ENCODE measurements around the gene BRIX1.
"Not testable (repeated sequence)": the region's sequence is repeated elsewhere in the genome, so short reads cannot be mapped to it uniquely, and the experiment has no call there.

The BRIX1 gene

GRCh38 chr5:34967540-34967939 is 52.0 kb downstream of the BRIX1 start:
- Mint-ChIP-seq H3K27me3 (no peaks in the 10 kb centered on the region), H3K36me3 (ENCODE audit: low read depth) (peaks cover 27% of the 10 kb centered on the region)

GRCh38 chr5:34968258-34968657 is 52.7 kb downstream of the BRIX1 start:
- Mint-ChIP-seq H3K27ac (no peak overlapping the region), H3K27me3 (no peaks in the 10 kb centered on the region), H3K9me3 (peaks cover 6% of the 10 kb centered on the region), H3K4me1 (ENCODE audit: low read depth) (no peaks in the 10 kb centered on the region), H3K36me3 (ENCODE audit: low read depth) (peaks cover 27% of the 10 kb centered on the region), H3K4me3 (no peak overlapping the region)
- DNase-seq, result no peak

More at GRCh38 chr5:34967540-34967939, 52.0 kb downstream of the BRIX1 start:
- DNase-seq, result no peak
- no peak overlapping the region for H3K27ac Mint-ChIP-seq
- peaks cover 6% of the 10 kb centered on the region for H3K9me3 Mint-ChIP-seq
- peaks cover 2% of the 10 kb centered on the region for H3K4me1 Mint-ChIP-seq (ENCODE audit: low read depth)
- no peak overlapping the region for H3K4me3 Mint-ChIP-seq

- DNase-seq, result no peak
- no peaks in the 10 kb centered on the region for H3K27me3 Mint-ChIP-seq
- H3K4me3 Mint-ChIP-seq, result no peak overlapping the region
- no peak overlapping the region for H3K27ac Mint-ChIP-seq
- peaks cover 6% of the 10 kb centered on the region for H3K9me3 Mint-ChIP-seq
- no peaks in the 10 kb centered on the region for H3K4me1 Mint-ChIP-seq (ENCODE audit: low read depth)
- peaks cover 22% of the 10 kb centered on the region for H3K36me3 Mint-ChIP-seq (ENCODE audit: low read depth)
Measured at GRCh38 chr5:34970552-34970951, 55.0 kb downstream of the BRIX1 start.

GRCh38 chr5:34971655-34972054 is 56.1 kb downstream of the BRIX1 start:
- not testable (repeated sequence) for DNase-seq; H3K4me1 Mint-ChIP-seq (ENCODE audit: low read depth); H3K9me3 Mint-ChIP-seq; H3K4me3 Mint-ChIP-seq; H3K27ac Mint-ChIP-seq; H3K27me3 Mint-ChIP-seq
- peaks cover 11% of the 10 kb centered on the region for H3K36me3 Mint-ChIP-seq (ENCODE audit: low read depth)

Data from activated T-cell treated with anti-CD3 and anti-CD28 coated beads, Interleukin-2, amount 50 U/mL, for 24 hours (primary cell).